CD14-positive monocyte (primary cell): ENCODE measurements around the gene TMEM92. TPM values are rescaled to one million over a fixed set of nuclear protein-coding genes. Genes with fewer than 3 reads are reported as not detected.
A peak's percentile ranks its signal among the peaks of the same experiment; 100 is the strongest.

Experiments used
- DNase-seq, 3 donors: peaks; one replicate each; pipeline ENCODE4 v3.0.0-alpha.2; 2011 to 2022
- H2AFZ ChIP-seq: 2 replicates; pipeline ENCODE4 v1.6.0; 2012; ENCODE audit warnings: mild to moderate bottlenecking, low read depth, low read length, inconsistent platforms; ENCODE audit not compliant: insufficient read depth, poor library complexity, severe bottlenecking
- H3K27ac ChIP-seq, 2 donors: 1 replicate in 1 of 2; 2 replicates in 1 of 2; pipeline ENCODE4 v1.5.1; 2012 to 2013; ENCODE audit warnings: low read length in 2 of 2, control low read depth in 1 of 2, inconsistent platforms in 1 of 2, low read depth in 1 of 2, mild to moderate bottlenecking in 1 of 2
- H3K27me3 ChIP-seq, 2 donors: one replicate each; pipeline versions ENCODE4 v1.6.0 to v1.6.1; 2011 to 2013; ENCODE audit warnings: low read length in 2 of 2; ENCODE audit not compliant: control insufficient read depth in 2 of 2, insufficient read depth in 2 of 2
- H3K36me3 ChIP-seq, 2 donors: replicated peaks in 1 of 2; 1 replicate in 1 of 2; 2 replicates in 1 of 2; pipeline versions ENCODE4 v1.5.1 to v1.6.1; 2012 to 2013; ENCODE audit warnings: low read length in 2 of 2, control low read depth in 1 of 2, inconsistent platforms in 1 of 2, mild to moderate bottlenecking in 1 of 2; ENCODE audit not compliant: insufficient read depth in 2 of 2, control insufficient read depth in 1 of 2
- H3K4me1 ChIP-seq, 2 donors: 1 replicate in 1 of 2; 2 replicates in 1 of 2; pipeline versions ENCODE4 v1.5.1 to v1.6.1; 2012 to 2013; ENCODE audit warnings: low read length in 2 of 2, control low read depth in 1 of 2, inconsistent platforms in 1 of 2, mild to moderate bottlenecking in 1 of 2, moderate library complexity in 1 of 2; ENCODE audit not compliant: insufficient read depth in 2 of 2, control insufficient read depth in 1 of 2
- H3K4me2 ChIP-seq: replicated peaks from 2 replicates; pipeline ENCODE3; 2012; ENCODE audit warnings: low read length, moderate library complexity, mild to moderate bottlenecking; ENCODE audit not compliant: poor library complexity, severe bottlenecking; ENCODE audit errors: extremely low read depth
- H3K4me3 ChIP-seq, 3 experiments: fragments of 200-600 bp in 1 of 3; sonication (generic) in 1 of 3; replicated peaks in 1 of 3; 1 replicate in 2 of 3; 2 replicates in 1 of 3; pipeline ENCODE4 v1.5.1; 2011 to 2013; ENCODE audit warnings: low read length in 3 of 3, mild to moderate bottlenecking in 3 of 3, control low read depth in 2 of 3, low read depth in 2 of 3, inconsistent platforms in 1 of 3, moderate library complexity in 1 of 3
- H3K79me2 ChIP-seq: 2 replicates; pipeline ENCODE4 v1.6.0; 2012; ENCODE audit warnings: mild to moderate bottlenecking, control low read depth, inconsistent platforms, low read length, moderate library complexity; ENCODE audit not compliant: insufficient read depth
- H3K9ac ChIP-seq: 2 replicates; pipeline ENCODE4 v1.6.0; 2017; ENCODE audit warnings: low read length, mild to moderate bottlenecking; ENCODE audit not compliant: insufficient read depth, poor library complexity, severe bottlenecking
- H3K9me3 ChIP-seq, 2 donors: replicated peaks in 1 of 2; 1 replicate in 1 of 2; 2 replicates in 1 of 2; pipeline versions ENCODE4 v1.5.1 to v1.6.1; 2012 to 2013; ENCODE audit warnings: low read length in 2 of 2, control low read depth in 1 of 2; ENCODE audit not compliant: control insufficient read depth in 1 of 2, insufficient read depth in 1 of 2
- H4K20me1 ChIP-seq: 2 replicates; pipeline ENCODE4 v1.6.0; 2012; ENCODE audit warnings: mild to moderate bottlenecking, low read length, control low read depth, moderate library complexity; ENCODE audit not compliant: insufficient read depth
- H3K27ac Mint-ChIP-seq, 7 donors: one replicate each; pipeline ENCODE4 v1.8.0; 2020; ENCODE audit warnings: mild to moderate bottlenecking in 7 of 7, mixed read lengths in 7 of 7, moderate library complexity in 6 of 7, inconsistent platforms in 2 of 7
- H3K27me3 Mint-ChIP-seq, 3 donors: one replicate each; pipeline ENCODE4 v1.8.0; 2021 to 2022; ENCODE audit warnings: low read depth in 3 of 3, mild to moderate bottlenecking in 3 of 3, mixed read lengths in 3 of 3, moderate library complexity in 3 of 3, inconsistent platforms in 1 of 3
- H3K36me3 Mint-ChIP-seq, 2 donors: one replicate each; pipeline ENCODE4 v1.8.0; 2020; ENCODE audit warnings: mixed read lengths in 2 of 2, inconsistent platforms in 1 of 2, mild to moderate bottlenecking in 1 of 2
- H3K4me1 Mint-ChIP-seq: one replicate; pipeline ENCODE4 v1.8.0; 2020; ENCODE audit warnings: mild to moderate bottlenecking, mixed read lengths
- H3K4me3 Mint-ChIP-seq, 2 donors: one replicate each; pipeline ENCODE4 v1.8.0; 2020; ENCODE audit warnings: mild to moderate bottlenecking in 2 of 2, mixed read lengths in 2 of 2, moderate library complexity in 1 of 2
- H3K9me3 Mint-ChIP-seq, 7 donors: one replicate each; pipeline ENCODE4 v1.8.0; 2020 to 2022; ENCODE audit warnings: mixed read lengths in 7 of 7, mild to moderate bottlenecking in 6 of 7, moderate library complexity in 6 of 7, inconsistent platforms in 2 of 7
- CTCF ChIP-seq: fragments of 200-600 bp; IDR thresholded peaks from one replicate; pipeline ENCODE4 v1.8.0; 2022; ENCODE audit warnings: antibody characterized with exemption, mild to moderate bottlenecking
- WGBS: methylation state at CpG from one replicate; pipeline ENCODE4 v1.1.5; 2013; ENCODE audit warnings: missing lambda C conversion rate; ENCODE audit not compliant: insufficient coverage; 5-methylcytosine and 5-hydroxymethylcytosine counted together
- intact Hi-C, 2 donors: fragments of 100-400 bp; cut with micrococcal nuclease; formaldehyde crosslinking; loops; one replicate each; pipeline versions ENCODE4 v1.15.0 to v1.15.1; 2023
- polyA plus RNA-seq, 3 donors: library from polyadenylated mRNA; depleted of rRNA in 1 of 3; unstranded in 2 of 3; stranded (reverse) in 1 of 3; fragments of 300-500 nt in 2 of 3; fragments of >200 nt in 1 of 3; fragmentation: Illumina TruSeq in 2 of 3; gene quantifications; 1 replicate in 2 of 3; 2 replicates in 1 of 3; pipeline ENCODE4 v1.2.3, GENCODE V29; 2012 to 2021

Gene TMEM92
- polyA plus RNA-seq, 3 donors: not detected

- Mint-ChIP-seq H3K9me3 (peaks cover 8 to 19% (median 13%) of the 10 kb centered on the region in 7 donors), H3K27ac (peak overlapping the region; percentile 51 to 89 (median 82)), H3K4me3 (peak overlapping the region in 1 of 2 donors; percentile 43), H3K27me3 (peaks cover 0 to 3% (median 1%) of the 10 kb centered on the region in 3 donors), H3K36me3 (peaks cover 16 to 18% of the 10 kb centered on the region in 2 donors), H3K4me1 (peaks cover 65% of the 10 kb centered on the region)
- Histone ChIP-seq H3K36me3 (peaks cover 0 to 7% of the 10 kb centered on the region in 2 donors), H3K4me1 (peaks cover 51 to 64% of the 10 kb centered on the region in 2 donors), H3K9ac (no peak overlapping the region), H3K27ac (peak overlapping the region in 1 of 2 donors; percentile 80), H3K27me3 (no peaks in the 10 kb centered on the region), H3K9me3 (peaks cover 4 to 16% of the 10 kb centered on the region in 2 donors), H4K20me1 (no peaks in the 10 kb centered on the region), H2AFZ (no peak overlapping the region), H3K4me2 (no peak overlapping the region), H3K79me2 (peaks cover 4% of the 10 kb centered on the region), H3K4me3 (no peak overlapping the region)
- DNase-seq: peak; percentile 80 to 92 (median 90)
- intact Hi-C loops: no loop called here
- WGBS: 39% methylated on average over 10 of the region's 10 CpGs
- TF ChIP-seq CTCF: no peak
These were observed 9.0 kb downstream of the TMEM92 start for GRCh38 chr17:50283246-50283645.

GRCh38 chr17:50283714-50284113 lies 9.4 kb downstream of the TMEM92 start:
- H3K36me3 ChIP-seq: peaks cover 0 to 7% of the 10 kb centered on the region in 2 donors
- H3K4me2 ChIP-seq: no peak overlapping the region
- H3K4me1 ChIP-seq: peaks cover 56 to 69% of the 10 kb centered on the region in 2 donors
- no peaks in the 10 kb centered on the region for H3K27me3 ChIP-seq
- 94% methylated on average over 7 of the region's 7 CpGs for WGBS
- peaks cover 4 to 16% of the 10 kb centered on the region in 2 donors for H3K9me3 ChIP-seq
- no peak for TF ChIP-seq CTCF
- H3K36me3 Mint-ChIP-seq: peaks cover 16 to 18% of the 10 kb centered on the region in 2 donors
- peaks cover 8 to 19% (median 13%) of the 10 kb centered on the region in 7 donors for H3K9me3 Mint-ChIP-seq
- peak overlapping the region in 6 of 7 donors; percentile 46 to 89 (median 83) for H3K27ac Mint-ChIP-seq
- DNase-seq: no peak
- H3K4me3 ChIP-seq: no peak overlapping the region
- no peak overlapping the region for H3K9ac ChIP-seq
- no peak overlapping the region for H3K4me3 Mint-ChIP-seq
- peaks cover 6% of the 10 kb centered on the region for H3K79me2 ChIP-seq
- H3K27me3 Mint-ChIP-seq: peaks cover 0 to 3% (median 1%) of the 10 kb centered on the region in 3 donors
- no peak overlapping the region for H2AFZ ChIP-seq
- H4K20me1 ChIP-seq: no peaks in the 10 kb centered on the region
- H3K27ac ChIP-seq: peak overlapping the region in 1 of 2 donors; percentile 42
- intact Hi-C loops: no loop called here
- peaks cover 68% of the 10 kb centered on the region for H3K4me1 Mint-ChIP-seq
